EH (cell line): ENCODE results near the gene PTGS1.
"Not testable (repeated sequence)": the region's sequence is repeated elsewhere in the genome, so short reads cannot be mapped to it uniquely, and the experiment has no call there.

ENCODE experiments used
- DNase-seq: peaks from one replicate; pipeline ENCODE4 v3.0.0-alpha.2; 2015; ENCODE audit warnings: low read depth

The PTGS1 gene

DNA sequence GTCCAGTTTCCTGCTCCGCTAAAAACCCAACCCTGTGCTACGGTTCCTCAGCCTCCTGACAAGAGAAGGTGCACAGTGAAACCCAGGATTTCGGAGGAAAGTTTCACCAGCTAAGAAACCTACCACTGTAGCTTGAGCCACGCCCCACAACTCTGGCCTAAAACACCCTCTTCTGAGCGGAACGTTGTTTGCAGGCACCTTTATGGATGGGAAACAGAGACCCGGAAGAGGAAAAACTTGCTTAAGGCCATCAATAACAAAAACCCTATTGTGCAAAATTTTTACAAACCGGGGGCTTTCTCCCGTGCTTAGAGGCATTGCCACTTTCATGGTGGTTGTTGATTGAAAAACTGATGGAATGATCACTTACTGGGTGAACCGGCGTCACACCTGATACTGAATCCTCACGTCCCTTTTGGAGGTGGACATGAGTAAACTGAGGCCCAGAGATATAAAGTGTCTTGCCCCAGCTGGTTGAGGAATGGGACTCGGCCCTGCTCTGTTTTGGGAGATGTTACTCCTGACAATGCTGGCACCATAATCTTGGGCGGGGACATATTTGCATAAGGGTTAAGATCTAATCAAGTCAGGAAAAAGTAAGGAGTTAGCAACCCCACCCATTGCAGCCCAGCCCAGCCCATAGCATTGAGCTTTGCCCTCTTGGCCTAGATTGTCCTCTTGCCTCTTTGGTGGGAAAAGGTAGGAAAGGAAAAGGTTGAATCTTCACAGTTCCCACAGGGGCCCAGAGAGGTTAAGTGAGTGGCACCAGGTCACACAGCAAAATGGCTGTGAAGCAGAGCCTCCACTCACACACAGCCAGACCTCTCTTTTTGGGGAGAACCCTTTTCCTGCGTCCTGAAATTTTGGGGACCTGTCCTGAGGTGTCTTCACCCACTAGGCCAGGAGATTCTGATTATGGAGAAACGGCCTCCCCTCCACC, 23.2 kb upstream of the PTGS1 start:
- DNase-seq, result peak; percentile 45

DNA sequence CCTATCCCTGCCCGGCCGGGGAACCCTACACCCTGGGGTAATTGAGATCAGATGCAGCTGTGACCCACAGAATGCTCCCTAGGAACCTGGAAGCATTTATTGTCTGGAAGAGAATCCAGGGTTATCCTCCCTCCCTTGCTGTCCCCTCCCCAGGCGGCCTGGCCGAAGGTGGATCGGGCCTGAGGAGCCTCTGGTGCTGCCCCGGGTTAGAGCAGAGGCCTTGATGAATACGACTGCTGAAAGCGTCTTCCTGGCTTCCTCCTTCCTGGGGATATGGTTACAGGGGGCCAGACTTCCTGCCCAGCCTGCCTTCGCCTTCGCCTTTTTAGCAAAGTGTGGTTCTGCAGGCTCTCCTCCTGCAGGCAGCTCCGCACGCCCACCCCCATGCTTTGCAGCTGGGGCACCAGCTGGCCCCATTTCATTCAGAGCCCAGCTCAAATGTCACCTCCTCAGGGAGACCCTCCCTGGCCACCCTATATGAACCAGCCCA, 22.5 kb upstream of the PTGS1 start:
- no peak for DNase-seq

DNA sequence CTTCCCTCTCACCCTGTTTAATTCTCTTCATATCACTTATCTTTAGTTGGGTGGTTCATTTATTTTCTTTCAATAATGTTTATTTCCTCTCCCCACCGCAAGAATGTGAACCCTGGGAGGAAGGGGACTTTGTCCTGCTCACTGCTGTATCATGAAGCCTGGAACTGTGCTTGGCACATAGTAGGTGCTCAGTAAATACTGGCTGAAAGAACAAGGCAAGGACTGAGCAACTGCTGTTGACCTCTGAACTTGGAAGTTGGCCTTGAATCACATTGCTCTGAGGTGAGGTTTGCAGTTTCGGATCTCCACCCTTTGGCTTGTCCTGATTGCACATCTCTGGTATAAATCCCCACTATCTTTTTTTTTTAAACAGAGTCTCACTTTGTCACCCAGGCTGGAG, 22.0 kb upstream of the PTGS1 start:
- no peak for DNase-seq

DNA sequence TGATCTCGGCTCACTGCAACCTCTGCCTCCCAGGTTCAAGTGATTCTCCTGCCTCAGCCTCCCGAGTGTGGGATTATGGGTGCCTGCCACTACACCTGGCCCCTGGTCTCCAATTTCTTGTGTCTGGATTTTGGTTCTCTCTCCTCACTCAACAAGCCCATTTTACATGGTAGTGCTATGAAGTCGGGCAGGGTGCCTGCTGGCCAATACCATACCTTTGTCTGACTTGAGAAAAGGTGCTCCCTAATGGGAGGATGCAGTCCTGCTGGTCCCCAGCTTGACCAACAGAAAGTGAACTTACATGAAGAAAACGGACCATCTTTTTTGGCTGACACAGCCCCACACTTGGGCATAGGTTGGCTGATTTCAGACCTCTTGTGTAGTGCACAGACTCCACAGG, 21.6 kb upstream of the PTGS1 start:
- DNase-seq, result no peak

DNA sequence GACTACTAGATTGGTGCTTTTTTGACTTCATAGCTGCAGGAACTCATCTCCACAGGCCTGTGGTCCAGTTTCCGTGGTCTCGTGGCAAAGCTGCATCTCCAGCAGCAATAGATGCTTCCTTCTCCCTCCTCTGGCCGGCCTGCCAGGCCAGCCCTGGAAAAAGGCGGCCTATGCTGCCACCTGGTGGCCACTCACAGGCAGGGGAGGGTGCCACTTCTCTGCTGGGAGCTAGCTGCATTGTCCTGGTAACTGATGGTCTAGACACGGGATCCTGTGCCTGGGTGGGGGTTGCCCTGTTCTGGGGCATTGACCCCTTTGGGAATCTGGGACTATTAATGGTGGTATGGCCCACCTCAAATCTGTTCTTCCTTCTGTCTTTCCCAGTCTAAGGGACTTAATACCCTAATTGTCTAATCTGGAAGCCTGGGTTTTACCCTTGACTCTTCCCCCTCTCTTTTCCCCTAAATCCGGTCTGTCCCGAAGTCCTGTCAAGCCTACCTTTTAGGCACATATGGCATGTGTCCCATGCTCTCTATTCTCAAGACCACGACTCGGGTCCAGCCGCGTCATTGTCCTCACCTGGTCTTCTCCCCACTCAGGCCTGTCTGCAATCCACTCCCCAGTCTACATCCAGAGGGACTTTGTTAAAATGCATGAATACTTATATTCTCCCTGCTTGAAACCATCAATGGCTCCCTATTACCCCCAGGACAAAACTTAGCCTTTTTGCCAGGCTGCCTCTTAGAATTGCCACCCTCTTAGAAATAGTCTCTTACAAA, 20.1 kb upstream of the PTGS1 start:
- peak; percentile 79 for DNase-seq

DNA sequence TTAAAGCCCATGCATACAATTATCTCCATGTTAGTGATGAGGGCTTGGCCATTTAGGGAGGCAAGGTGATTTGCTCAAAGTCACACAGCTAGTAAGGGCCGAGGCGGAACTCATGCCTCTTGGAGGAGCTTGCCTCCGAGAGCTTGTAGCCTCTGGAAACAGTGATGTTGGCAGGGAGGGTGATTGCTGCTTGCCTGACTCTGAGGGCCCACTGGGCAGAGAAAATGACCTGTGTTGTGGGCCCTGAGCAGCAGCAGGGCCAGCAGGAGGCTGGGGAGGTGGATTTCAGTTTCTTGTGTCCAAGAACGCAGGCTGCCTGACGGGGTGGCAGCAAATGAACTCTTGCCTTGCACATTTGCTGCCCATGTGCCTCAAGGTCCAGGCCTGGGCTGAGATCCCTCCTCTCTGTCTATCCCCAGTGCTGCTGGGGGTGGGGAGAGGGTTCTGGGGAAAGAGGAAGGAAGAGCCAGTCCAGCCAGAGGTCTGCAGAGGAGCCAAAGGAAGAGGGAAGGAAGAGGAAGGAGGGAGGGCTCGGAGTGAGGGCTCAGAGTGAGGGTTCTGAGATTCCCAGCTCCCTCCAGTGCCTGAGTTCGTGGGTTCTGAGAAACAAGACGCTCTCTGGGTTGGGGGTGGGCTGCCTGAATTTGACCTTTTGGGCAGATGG, 16.2 kb upstream of the PTGS1 start:
- DNase-seq, result no peak

DNA sequence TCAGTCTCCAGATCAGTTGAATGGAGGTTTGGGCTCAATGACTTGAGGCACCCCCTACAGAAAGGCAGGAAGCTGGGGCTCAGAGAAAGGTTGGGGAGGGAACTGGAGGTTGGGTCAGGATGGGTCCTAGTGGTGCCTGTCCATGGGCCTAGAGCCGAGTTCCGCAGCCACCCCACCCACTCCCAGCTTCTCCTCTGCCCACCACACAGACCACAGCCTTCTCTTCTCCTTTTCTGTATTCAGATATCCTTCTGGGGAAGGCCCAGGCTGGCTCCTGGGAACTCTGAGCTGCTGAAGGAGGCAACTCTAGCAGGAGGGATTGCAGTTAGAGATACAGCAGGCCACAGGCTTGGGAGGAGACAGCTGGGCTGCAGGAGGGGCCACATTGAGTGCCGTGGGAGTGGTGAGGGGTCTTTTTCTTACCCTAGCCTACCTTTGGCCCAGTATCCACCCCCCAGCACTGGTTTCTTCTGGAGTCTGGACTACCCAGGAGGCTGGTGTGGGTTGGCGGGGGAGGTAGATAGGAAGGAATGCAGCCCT, 15.4 kb upstream of the PTGS1 start:
- DNase-seq, result no peak

DNA sequence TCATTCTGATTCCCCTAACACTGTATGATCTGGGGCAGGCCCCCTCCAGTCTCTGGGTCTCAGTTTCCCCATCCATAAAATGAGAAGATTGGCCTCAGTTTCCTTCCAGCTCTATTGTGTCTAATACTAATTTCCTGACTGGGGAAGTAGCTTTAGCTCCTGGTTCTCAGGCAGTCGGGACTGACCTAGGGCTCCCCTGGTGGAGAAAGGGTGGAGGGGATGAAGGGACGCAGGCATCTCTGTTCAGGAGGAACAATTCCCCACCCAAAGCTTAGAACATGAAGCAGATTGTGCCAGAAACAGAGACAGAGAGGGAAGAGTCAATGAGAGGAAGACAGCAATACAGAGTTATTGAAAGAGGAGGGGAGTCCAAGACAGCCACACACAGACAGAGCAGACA, 14.2 kb upstream of the PTGS1 start:
- DNase-seq, result no peak

DNA sequence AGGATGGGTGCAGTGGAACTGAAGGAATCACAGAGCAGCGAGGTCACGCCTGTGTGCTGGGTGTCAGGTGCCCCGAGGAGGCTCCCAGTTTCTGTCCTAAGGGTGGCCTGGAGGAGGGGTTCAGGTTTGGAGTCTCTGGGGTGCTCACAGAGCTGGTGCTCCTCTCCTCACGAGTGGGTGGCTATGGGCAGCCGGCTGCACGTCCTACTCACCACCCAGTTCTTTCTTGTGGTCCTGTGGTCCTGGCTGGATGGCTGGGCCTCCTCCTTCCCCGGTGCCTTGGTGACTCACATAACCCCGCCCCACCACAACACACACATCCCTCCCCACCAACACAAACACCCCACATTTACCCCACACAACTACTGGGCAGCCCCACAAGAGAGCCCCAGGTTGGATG, 9.9 kb upstream of the PTGS1 start:
- peak; percentile 58 for DNase-seq

DNA sequence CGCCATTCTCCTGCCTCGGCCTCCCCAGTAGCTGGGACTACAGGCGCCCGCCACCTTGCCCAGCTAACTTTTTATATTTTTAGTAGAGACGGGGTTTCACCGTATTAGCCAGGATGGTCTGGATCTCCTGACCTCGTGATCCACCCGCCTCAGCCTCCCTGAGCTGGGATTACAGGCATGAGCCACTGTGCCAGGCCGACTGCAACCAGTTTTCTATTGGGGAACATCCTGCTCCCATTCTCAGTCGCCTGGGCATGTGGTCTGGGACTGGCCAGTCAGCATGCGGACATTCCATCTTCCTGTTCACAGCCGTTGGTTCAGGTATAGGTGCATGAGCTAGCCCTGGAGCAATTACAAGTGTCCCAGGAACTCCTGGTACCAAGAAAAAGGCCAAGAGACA, 7.7 kb upstream of the PTGS1 start:
- DNase-seq, result not testable (repeated sequence)

DNA sequence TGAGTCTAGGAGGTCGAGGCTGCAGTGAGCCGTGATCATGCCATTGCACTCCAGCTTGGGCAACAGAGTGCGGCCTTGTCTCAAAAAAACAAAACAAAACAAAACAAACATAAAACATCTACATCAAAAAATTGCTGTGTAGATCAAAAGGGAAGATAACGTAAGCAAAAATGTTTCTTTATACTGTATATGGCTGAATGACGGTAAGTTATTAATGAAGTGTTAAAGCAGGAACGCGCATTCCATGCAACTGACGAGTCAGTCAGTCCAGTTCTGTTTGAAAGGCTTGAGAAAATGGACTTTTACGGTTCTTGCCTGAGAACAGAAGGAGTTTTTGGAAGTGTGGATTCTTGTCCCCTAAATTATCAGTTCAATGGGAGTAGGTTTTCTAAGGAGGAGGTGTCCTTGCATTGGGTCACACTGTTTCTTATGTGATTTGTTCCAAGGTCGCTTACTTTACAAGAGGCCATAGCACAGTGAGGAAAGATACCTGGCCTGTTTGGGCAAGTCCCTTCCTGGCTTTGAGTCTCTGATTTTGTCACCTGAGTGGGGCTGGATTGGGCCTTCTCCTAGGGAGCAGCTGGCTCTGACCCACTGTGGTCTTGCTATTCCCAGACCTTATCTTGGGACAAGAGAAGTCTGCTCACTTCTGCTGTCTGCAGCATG, 6.6 kb upstream of the PTGS1 start:
- DNase-seq, result peak; percentile 79

DNA sequence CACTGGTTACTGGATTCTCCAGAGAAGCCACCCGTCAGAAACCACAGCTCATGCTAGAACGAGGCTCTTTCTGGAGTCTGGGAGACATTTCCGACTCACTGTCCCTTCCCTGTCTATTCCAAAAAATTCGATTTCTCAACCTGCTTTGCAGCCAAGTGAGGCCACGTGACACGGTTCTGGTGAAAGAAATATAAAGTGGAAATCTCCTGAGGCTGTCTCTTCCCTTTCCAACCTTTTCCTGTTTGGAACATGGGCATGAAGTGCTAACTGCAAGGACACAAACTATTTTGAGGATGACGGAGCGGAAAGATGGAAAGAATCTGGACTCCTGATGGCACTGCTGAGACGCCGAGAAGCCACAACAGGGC, 6.1 kb upstream of the PTGS1 start:
- DNase-seq, result peak; percentile 78

DNA sequence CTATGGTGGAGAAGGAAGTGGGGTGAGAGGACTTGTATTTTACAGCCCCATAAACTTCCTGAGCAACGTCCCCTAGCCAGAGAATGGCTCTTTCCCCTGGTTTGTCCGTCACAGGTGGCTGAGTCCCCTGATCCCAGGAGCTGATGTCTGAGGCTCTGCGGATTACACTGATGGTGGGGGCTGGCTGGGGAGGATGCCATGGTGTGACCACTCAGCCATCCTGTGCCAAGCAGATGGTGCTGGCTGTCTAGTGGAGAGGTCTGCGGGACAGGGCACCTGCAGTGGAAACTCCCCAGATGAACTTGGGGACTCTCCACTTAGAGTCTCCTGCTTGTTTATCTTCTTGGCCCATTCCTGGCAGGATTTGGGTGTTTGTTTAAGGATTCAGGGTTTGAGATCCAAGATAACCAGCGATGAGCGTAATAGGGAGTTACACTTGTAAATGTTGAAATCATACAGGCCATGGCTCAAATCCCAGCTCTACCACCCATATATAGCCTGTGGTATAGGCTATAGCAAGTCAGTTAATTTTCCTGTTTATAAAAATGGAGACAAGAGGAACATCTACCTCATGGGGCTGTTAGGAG, 4.7 kb upstream of the PTGS1 start:
- peak; percentile 76 for DNase-seq

DNA sequence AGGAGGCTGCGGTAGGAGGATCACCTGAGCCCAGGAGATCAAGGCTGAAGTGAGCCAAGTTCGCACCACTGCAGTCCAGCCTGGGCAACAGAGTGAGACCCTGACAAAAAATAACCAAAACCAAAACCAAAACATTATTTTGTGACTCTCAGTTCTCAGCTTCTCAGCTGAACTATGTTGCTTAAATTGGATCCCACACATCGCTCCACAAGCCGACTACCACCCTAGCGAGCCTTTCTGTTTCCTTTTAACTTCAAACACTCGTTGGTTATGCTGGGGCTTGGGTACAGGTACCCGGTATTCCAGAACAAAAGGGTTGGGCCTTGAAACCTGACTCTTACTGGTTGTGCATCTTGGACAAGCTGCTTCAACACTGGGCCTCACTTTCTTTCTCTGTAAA, 3.8 kb upstream of the PTGS1 start:
- DNase-seq, result no peak

DNA sequence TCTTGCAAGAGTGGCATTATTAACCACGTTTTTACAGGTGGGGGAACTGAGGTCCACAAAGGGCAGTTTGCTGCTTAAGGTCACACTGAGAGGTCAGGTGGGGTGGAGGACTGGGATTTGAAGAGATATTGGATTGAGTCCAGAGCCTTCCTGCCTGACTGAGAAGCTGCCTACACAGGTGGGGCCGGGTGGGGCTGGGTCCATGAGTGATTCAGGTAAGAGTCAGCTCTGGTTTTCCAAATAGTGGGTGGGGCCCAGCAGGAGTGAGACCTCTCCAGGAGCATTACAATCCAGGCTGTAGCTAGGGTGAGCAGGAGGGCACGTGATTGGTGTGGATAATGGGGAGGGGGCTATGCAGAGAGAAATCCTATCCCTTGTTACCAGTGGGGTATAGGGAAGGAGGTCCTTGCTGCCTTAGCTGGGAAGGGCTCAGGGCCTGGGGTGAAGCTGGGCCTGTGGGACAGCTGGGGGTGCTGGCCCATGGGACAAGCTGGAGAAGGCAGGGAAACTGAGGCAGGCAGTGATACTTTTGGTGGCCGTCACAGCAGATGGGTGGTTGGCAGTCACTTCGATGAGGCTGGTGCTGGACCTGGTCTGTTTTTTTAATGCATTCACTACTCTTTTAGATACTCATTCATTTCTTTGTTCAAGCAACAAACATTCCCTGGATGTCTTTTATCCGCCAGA, 2.9 kb upstream of the PTGS1 start:
- no peak for DNase-seq

DNA sequence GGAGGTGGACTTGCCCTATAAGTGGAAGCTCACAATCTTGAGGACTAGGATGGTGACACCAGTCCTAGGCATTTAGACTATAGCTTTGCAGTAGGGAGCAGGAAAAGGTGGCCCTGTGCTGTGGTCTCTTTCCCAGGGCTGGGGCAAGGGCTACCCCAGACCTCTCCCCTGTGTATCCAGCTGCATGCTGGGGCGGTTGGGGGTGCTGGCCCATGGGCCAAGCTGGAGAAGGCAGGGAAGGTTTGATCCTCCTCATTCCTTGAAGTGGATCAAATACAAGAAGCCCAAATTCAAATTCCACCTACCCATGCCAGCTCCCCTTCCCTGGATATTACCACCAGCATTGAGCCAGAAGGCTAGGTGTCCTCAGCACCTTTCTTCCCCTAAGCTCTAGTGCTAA, 2.2 kb upstream of the PTGS1 start:
- no peak for DNase-seq

DNA sequence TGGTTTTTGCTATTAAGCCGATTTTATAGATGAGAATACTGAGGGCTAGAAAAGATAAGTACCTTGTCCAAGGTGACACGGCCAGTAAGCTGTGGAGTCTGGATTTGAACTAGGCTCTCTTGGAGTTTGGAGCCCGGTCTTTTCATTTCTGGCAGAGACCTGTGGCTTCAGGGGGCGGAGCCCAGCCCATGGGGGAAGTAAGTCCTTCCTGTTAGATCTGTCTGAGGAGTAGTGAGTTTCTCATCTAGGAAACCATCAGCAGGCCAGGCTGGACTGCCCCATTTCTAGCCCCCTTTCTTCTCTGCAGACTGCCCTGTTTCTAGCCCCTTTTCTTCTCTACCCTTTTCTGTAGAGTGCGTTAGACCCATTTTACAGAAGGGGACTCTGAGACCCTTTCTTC, 521 bp upstream of the PTGS1 start:
- DNase-seq, result no peak

DNA sequence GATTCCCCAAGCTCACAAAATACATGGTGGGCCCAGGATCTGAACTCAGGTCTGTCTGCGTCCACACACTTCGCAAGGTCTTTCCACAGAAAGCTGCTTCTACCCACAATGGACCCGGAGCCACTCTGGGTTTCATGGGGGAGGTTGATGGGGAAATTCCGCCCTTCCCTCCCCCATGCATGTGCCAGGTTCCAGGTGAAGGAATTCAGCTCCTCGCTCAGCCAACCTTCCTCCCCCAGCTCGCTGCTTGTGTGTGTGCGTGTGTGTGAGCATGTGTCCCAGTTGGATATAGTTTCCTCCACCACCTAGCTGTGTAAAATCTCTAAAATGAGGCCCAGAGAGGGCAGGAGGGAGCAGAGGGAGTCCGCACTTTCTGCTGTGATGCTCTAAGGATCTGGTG, 1.0 kb downstream of the PTGS1 start:
- no peak for DNase-seq

DNA sequence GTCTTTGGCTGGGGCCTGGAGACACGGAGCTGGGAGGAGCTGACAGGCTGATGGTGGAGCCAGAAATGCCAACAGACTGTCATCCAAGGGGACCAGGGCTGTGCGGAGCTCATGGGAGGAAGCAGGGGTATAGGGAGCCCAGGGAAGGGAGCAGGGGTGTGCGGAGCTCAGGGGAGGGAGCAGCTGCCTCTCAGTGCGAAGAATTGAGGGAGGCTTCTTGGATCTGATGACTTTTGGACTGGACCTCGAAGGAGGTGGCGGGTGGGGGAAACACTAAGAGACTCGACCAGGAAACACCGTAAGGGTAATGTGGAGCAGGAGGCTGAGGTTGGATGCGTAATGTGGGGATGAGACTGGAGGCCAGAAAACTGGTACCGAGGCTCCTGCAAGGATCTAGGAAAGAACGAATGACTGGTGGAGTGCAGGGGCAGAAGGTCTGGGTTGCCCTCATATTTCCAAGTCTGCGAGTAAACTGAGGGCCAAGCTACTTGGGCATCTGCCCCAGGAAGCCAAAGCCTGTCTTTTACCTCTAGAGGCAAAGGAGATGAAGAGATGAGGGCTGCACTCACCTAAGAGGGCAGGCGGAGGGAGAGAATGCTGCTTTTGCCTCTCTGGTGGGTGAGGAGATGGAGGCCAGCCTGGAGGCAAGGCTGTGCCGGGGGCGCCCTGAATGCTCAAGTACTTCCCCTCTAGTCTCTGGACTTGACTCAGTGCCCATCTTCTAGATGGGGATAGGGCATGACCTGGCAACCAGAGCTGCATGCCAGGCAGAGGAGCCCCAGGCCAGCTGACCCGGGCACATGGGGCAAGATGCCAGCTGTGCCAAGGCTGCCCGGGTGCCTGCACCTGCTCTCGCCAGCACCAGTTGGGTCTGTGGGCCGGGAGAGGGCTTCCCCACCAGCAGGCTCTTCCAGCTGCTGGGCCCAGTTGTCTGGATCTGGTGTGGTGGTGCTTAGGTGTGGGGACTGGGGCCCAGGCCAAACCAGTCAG, 2.3 kb downstream of the PTGS1 start:
- no peak for DNase-seq
